H1 (cell line): ENCODE data around the gene COG4. TPM values are rescaled to one million over a fixed set of nuclear protein-coding genes. Genes with fewer than 3 reads are reported as not detected.

Source experiments
- polyA plus RNA-seq, 7 experiments: library from polyadenylated mRNA; depleted of rRNA in 3 of 7; stranded (reverse) in 5 of 7; unstranded in 2 of 7; fragments of >200 nt in 5 of 7; fragments of 200-250 nt in 2 of 7; gene quantifications; 1 replicate in 5 of 7; 2 replicates in 1 of 7; 4 replicates in 1 of 7; pipeline versions ENCODE4 v1.2.1 to v1.2.3, GENCODE V29; 2011 to 2013; ENCODE audit warnings: missing spikeins in 2 of 7, mixed read lengths in 2 of 7
- total RNA-seq: library from RNA; stranded (reverse); fragmentation: NEBNext Ultra II Directional; extraction: Animal tissue kit (Norgen Biotek cat#: 25700); gene quantifications from 2 replicates; pipeline ENCODE4 v1.2.1, GENCODE V29; 2021
- TF ChIP-seq, protein P1 (sequence below): fragments of 300-600 bp; sonication (generic); IDR thresholded peaks from 2 replicates; pipeline ENCODE4 v1.7.1; 2012; ENCODE audit warnings: low read length, moderate library complexity, mild to moderate bottlenecking, inconsistent platforms; ENCODE audit not compliant: insufficient replicate concordance

Gene COG4
- total and polyA plus RNA-seq, 2 of the 8 experiments (the other 6 are each of a cell fraction or from before 2014, with no cell fraction given), result 46.1 to 50.2 TPM

DNA sequence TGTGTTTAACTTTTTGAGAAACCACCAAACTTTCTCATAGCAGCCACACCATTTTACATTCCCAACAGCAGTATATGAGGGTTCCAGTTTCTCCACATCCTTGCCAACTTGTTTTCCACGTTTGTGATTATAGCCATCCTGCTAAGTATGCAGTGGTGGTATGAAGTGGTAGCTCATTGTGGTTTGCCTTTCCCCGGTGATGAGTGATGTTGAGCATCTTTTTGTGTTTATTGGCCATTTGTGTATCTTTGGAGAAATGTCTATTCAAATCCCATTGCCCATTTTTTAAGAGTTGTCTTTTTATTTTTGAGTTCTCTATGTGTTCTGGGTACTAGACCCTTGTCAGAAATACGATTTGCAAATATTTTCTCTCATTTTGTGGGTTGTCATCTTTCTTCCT is 17.6 kb upstream of the COG4 start (continued):
- TF ChIP-seq, protein P1, sequence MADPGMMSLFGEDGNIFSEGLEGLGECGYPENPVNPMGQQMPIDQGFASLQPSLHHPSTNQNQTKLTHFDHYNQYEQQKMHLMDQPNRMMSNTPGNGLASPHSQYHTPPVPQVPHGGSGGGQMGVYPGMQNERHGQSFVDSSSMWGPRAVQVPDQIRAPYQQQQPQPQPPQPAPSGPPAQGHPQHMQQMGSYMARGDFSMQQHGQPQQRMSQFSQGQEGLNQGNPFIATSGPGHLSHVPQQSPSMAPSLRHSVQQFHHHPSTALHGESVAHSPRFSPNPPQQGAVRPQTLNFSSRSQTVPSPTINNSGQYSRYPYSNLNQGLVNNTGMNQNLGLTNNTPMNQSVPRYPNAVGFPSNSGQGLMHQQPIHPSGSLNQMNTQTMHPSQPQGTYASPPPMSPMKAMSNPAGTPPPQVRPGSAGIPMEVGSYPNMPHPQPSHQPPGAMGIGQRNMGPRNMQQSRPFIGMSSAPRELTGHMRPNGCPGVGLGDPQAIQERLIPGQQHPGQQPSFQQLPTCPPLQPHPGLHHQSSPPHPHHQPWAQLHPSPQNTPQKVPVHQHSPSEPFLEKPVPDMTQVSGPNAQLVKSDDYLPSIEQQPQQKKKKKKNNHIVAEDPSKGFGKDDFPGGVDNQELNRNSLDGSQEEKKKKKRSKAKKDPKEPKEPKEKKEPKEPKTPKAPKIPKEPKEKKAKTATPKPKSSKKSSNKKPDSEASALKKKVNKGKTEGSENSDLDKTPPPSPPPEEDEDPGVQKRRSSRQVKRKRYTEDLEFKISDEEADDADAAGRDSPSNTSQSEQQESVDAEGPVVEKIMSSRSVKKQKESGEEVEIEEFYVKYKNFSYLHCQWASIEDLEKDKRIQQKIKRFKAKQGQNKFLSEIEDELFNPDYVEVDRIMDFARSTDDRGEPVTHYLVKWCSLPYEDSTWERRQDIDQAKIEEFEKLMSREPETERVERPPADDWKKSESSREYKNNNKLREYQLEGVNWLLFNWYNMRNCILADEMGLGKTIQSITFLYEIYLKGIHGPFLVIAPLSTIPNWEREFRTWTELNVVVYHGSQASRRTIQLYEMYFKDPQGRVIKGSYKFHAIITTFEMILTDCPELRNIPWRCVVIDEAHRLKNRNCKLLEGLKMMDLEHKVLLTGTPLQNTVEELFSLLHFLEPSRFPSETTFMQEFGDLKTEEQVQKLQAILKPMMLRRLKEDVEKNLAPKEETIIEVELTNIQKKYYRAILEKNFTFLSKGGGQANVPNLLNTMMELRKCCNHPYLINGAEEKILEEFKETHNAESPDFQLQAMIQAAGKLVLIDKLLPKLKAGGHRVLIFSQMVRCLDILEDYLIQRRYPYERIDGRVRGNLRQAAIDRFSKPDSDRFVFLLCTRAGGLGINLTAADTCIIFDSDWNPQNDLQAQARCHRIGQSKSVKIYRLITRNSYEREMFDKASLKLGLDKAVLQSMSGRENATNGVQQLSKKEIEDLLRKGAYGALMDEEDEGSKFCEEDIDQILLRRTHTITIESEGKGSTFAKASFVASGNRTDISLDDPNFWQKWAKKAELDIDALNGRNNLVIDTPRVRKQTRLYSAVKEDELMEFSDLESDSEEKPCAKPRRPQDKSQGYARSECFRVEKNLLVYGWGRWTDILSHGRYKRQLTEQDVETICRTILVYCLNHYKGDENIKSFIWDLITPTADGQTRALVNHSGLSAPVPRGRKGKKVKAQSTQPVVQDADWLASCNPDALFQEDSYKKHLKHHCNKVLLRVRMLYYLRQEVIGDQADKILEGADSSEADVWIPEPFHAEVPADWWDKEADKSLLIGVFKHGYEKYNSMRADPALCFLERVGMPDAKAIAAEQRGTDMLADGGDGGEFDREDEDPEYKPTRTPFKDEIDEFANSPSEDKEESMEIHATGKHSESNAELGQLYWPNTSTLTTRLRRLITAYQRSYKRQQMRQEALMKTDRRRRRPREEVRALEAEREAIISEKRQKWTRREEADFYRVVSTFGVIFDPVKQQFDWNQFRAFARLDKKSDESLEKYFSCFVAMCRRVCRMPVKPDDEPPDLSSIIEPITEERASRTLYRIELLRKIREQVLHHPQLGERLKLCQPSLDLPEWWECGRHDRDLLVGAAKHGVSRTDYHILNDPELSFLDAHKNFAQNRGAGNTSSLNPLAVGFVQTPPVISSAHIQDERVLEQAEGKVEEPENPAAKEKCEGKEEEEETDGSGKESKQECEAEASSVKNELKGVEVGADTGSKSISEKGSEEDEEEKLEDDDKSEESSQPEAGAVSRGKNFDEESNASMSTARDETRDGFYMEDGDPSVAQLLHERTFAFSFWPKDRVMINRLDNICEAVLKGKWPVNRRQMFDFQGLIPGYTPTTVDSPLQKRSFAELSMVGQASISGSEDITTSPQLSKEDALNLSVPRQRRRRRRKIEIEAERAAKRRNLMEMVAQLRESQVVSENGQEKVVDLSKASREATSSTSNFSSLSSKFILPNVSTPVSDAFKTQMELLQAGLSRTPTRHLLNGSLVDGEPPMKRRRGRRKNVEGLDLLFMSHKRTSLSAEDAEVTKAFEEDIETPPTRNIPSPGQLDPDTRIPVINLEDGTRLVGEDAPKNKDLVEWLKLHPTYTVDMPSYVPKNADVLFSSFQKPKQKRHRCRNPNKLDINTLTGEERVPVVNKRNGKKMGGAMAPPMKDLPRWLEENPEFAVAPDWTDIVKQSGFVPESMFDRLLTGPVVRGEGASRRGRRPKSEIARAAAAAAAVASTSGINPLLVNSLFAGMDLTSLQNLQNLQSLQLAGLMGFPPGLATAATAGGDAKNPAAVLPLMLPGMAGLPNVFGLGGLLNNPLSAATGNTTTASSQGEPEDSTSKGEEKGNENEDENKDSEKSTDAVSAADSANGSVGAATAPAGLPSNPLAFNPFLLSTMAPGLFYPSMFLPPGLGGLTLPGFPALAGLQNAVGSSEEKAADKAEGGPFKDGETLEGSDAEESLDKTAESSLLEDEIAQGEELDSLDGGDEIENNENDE, result no peak
